ENCODE results near the gene FGFR2.

GRCh38 chr10:121624836-121625486 lies 26.7 kb upstream of the FGFR2 start:
- TF ChIP-seq CTCF (IDR thresholded peaks at IDR 0.05; ENCODE audit: low read depth, low read length) (no peak), EZH2phosphoT487 (IDR thresholded peaks at IDR 0.05; ENCODE audit: low read depth) (no peak)

All from OCI-LY3 (cell line).